ENCODE data around the gene ELP1. TPM values are rescaled to one million over a fixed set of nuclear protein-coding genes. Genes with fewer than 3 reads are reported as not detected.

The ELP1 gene
- total RNA-seq, 1 donor from 2014 or later = 24.7 TPM

DNA sequence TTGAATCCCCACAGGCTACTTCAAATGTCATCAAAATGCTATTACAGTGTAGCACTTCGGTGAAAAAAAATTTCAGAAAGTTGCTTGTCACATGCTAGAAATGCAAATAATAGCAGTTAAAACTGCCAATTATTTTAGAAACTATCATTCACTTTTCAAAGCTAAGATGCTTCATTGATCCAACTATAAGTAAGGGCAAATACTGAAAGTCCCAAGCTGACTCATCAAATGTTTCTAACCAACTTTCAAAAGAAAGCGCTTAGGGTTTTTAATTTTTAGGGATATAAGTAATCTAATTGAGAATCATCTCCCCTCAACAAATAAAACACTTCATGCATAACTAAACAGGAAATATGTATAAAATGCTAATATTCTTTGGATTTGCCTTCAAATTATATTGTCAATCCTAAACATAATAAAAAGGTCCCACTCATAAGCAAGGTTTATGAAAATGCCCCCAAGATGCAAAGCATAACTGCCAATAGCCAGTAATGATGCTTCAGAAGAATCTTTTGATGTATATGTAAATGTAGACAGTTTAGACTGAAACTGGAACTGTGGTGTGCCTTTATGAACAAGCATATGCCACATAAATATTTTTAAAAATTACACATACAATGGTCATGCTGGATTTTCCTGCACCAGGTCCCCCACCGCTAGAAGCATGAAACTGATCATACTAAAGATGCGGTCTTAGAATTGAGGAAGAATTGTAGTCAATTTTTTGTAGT lies 59.7 kb downstream of the ELP1 start:
- TF ChIP-seq, protein P1, sequence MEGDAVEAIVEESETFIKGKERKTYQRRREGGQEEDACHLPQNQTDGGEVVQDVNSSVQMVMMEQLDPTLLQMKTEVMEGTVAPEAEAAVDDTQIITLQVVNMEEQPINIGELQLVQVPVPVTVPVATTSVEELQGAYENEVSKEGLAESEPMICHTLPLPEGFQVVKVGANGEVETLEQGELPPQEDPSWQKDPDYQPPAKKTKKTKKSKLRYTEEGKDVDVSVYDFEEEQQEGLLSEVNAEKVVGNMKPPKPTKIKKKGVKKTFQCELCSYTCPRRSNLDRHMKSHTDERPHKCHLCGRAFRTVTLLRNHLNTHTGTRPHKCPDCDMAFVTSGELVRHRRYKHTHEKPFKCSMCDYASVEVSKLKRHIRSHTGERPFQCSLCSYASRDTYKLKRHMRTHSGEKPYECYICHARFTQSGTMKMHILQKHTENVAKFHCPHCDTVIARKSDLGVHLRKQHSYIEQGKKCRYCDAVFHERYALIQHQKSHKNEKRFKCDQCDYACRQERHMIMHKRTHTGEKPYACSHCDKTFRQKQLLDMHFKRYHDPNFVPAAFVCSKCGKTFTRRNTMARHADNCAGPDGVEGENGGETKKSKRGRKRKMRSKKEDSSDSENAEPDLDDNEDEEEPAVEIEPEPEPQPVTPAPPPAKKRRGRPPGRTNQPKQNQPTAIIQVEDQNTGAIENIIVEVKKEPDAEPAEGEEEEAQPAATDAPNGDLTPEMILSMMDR (IDR thresholded peaks at IDR 0.05; ENCODE audit: insufficient read depth, low read length, poor library complexity, severe bottlenecking) = no peak
- Histone ChIP-seq H3K4me3 (ENCODE audit: low read depth, low read length) (no peak overlapping the region), H3K36me3 (ENCODE audit: control insufficient read depth, insufficient read depth, low read length) (no peaks in the 10 kb centered on the region), H3K27me3 (ENCODE audit: control insufficient read depth, insufficient read depth, low read length) (no peaks in the 10 kb centered on the region)
- DNase-seq (ENCODE audit: low read depth) = no peak

DNA sequence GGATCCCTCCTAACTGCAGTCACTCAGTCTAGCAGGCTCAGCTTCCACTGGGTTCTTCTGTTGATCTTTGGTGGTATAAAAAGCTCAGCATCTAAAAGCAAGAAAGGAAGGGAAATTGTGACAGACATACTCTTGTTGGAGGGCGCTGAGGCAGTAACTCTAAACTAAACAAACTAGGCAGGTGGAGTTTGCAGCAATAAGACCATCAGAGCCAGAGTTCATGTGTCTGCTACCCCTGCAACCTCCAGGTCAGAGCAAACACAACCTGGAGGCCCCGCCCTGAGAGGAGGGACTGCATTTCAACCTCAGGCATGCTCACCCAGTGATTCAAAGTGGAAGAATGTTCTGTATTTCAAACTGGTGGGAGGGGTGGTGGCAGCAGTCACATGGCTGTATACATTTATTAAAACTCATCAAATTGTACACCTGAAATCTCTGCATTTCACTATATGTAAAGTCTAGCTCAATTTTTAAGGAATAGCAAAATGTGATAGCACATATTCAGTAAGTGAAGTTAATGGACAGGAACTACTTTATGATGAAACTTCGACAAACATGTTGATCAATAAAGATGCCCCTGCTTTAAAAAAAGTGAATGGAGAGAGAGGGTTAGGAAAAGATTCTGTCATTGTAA lies 64.7 kb downstream of the ELP1 start:
- DNase-seq (ENCODE audit: low read depth) = peak; percentile 31
- H3K4me3 ChIP-seq (ENCODE audit: low read depth, low read length) = no peak overlapping the region
- TF ChIP-seq, protein P1 (IDR thresholded peaks at IDR 0.05; ENCODE audit: insufficient read depth, low read length, poor library complexity, severe bottlenecking) = no peak
- H3K36me3 ChIP-seq (ENCODE audit: control insufficient read depth, insufficient read depth, low read length) = no peaks in the 10 kb centered on the region
- no peaks in the 10 kb centered on the region for H3K27me3 ChIP-seq (ENCODE audit: control insufficient read depth, insufficient read depth, low read length)

DNA sequence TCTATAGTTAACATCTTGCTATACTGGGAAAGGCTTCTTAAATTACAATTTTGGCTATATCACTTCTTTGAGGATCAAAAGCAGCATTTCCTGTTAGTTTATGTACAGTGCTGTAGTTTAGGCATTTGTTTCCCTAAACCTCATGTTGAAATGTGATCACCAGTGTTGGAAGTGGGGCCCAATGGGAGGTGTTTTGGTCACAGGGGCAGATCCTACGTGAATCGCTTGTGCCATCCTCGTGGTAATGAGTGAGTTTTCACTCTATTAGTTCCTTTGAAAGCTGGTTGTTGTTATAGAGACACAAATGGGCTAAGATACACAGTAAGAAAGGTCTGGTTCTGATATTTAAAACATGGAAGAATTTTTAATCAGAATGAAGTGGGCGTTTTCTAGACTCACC lies 66.1 kb downstream of the ELP1 start:
- H3K4me3 ChIP-seq (ENCODE audit: low read depth, low read length) = no peak overlapping the region
- TF ChIP-seq, protein P1 (IDR thresholded peaks at IDR 0.05; ENCODE audit: insufficient read depth, low read length, poor library complexity, severe bottlenecking) = no peak
- H3K27me3 ChIP-seq (ENCODE audit: control insufficient read depth, insufficient read depth, low read length) = no peaks in the 10 kb centered on the region
- DNase-seq (ENCODE audit: low read depth) = no peak
- H3K36me3 ChIP-seq (ENCODE audit: control insufficient read depth, insufficient read depth, low read length) = no peaks in the 10 kb centered on the region

DNA sequence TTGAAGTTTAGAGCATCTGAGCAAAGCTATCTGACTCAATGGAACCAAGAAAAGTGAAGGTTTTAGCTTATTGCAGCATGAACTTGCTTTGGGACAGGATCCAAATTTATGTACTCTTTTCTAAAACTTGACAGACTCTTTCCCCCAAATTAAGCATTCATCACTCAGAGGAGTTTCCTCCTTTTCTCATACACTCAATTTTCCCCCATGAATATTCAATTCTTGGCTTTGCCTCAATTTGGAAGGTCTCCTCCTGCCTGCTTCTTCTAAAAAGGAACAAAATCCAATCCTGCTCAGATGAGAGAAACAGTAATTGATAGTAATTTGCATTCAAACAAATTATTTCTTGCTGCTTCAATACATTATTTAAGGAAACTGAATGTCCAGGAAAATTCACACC lies 66.8 kb downstream of the ELP1 start:
- DNase-seq (ENCODE audit: low read depth) = no peak

DNA sequence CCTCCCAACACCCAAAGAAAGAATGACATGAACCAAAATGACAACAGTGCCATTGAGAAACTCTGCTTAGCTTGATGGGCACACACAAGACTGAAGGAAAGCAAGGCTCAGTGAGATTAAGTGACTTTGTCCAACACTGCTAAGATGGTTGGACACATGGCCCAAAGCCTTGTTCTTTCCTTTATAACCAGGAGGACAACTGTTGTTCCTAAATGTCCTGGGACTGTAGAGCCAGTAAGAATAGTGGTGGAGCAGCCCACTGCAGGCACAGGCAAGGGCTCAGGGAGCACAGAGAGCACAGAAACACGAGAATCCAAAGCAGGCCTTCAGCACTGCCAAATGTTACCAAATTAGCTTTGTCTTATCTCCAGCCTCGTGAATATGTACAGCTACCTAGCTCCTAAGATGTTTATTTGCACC lies 67.9 kb downstream of the ELP1 start:
- TF ChIP-seq, protein P1 (IDR thresholded peaks at IDR 0.05; ENCODE audit: insufficient read depth, low read length, poor library complexity, severe bottlenecking) = no peak
- no peaks in the 10 kb centered on the region for H3K27me3 ChIP-seq (ENCODE audit: control insufficient read depth, insufficient read depth, low read length)
- no peak overlapping the region for H3K4me3 ChIP-seq (ENCODE audit: low read depth, low read length)
- no peaks in the 10 kb centered on the region for H3K36me3 ChIP-seq (ENCODE audit: control insufficient read depth, insufficient read depth, low read length)
- no peak for DNase-seq (ENCODE audit: low read depth)

More for the DNA sequence above, 66.8 kb downstream of the ELP1 start:
- no peaks in the 10 kb centered on the region for H3K36me3 ChIP-seq (ENCODE audit: control insufficient read depth, insufficient read depth, low read length)
- TF ChIP-seq, protein P1 (IDR thresholded peaks at IDR 0.05; ENCODE audit: insufficient read depth, low read length, poor library complexity, severe bottlenecking) = no peak
- H3K27me3 ChIP-seq (ENCODE audit: control insufficient read depth, insufficient read depth, low read length) = no peaks in the 10 kb centered on the region
- no peak overlapping the region for H3K4me3 ChIP-seq (ENCODE audit: low read depth, low read length)
